ENCODE data around the gene ZBTB21. TPM values are rescaled to one million over a fixed set of nuclear protein-coding genes. Genes with fewer than 3 reads are reported as not detected.

The ZBTB21 gene
- total RNA-seq, 1 donor from 2014 or later: 25.3 TPM

DNA sequence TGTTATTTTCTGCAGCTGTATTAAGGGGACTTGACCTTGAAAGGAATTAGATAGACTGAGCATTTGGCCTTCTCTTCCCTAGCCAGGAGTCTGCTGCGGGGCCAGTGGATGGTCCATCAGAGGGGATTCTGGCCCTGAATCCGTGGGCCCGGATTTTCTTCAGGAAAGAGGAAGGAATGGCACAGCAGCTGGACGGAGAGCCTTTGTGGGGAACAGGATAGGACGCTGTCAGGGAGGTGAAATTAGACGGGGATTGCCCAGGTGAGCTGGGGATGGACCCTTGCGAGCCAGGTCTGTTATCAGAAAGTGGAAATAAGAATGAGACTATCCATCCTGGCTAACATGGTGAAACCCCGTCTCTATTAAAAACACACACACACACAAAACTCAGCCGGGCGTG lies 54.6 kb downstream of the ZBTB21 start:
- DNase-seq (ENCODE audit: low spot score): no peak
- Histone ChIP-seq H3K36me3 (no peaks in the 10 kb centered on the region), H3F3A (ENCODE audit: low read depth) (peaks cover 34% of the 10 kb centered on the region), H3K79me2 (ENCODE audit: low read depth) (peaks cover 11% of the 10 kb centered on the region), H2AFZ (replicated peaks) (no peak overlapping the region), H4K20me1 (ENCODE audit: low read depth) (peaks cover 20% of the 10 kb centered on the region), H3K9ac (no peak overlapping the region), H3K27ac (no peak overlapping the region), H3K4me1 (peaks cover 29% of the 10 kb centered on the region), H3K9me3 (ENCODE audit: low read depth) (no peaks in the 10 kb centered on the region), H3K4me2 (no peak overlapping the region), H3K4me3 (no peak overlapping the region), H3K27me3 (peaks cover 20% of the 10 kb centered on the region)
- H3K27ac Mint-ChIP-seq: no peak overlapping the region
- H3K36me3 Mint-ChIP-seq: peaks cover 6% of the 10 kb centered on the region
- peaks cover 26% of the 10 kb centered on the region for H3K27me3 Mint-ChIP-seq (ENCODE audit: insufficient read depth, low read depth)
- no peak overlapping the region for H3K4me3 Mint-ChIP-seq
- H3K9me3 Mint-ChIP-seq: no peaks in the 10 kb centered on the region
- H3K4me1 Mint-ChIP-seq: peaks cover 47% of the 10 kb centered on the region
- TF ChIP-seq, protein P1, sequence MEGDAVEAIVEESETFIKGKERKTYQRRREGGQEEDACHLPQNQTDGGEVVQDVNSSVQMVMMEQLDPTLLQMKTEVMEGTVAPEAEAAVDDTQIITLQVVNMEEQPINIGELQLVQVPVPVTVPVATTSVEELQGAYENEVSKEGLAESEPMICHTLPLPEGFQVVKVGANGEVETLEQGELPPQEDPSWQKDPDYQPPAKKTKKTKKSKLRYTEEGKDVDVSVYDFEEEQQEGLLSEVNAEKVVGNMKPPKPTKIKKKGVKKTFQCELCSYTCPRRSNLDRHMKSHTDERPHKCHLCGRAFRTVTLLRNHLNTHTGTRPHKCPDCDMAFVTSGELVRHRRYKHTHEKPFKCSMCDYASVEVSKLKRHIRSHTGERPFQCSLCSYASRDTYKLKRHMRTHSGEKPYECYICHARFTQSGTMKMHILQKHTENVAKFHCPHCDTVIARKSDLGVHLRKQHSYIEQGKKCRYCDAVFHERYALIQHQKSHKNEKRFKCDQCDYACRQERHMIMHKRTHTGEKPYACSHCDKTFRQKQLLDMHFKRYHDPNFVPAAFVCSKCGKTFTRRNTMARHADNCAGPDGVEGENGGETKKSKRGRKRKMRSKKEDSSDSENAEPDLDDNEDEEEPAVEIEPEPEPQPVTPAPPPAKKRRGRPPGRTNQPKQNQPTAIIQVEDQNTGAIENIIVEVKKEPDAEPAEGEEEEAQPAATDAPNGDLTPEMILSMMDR (IDR thresholded peaks at IDR 0.05): no peak
- TF ChIP-seq EZH2phosphoT487 (IDR thresholded peaks at IDR 0.05) (no peak), EZH2 (IDR thresholded peaks at IDR 0.05) (no peak)

DNA sequence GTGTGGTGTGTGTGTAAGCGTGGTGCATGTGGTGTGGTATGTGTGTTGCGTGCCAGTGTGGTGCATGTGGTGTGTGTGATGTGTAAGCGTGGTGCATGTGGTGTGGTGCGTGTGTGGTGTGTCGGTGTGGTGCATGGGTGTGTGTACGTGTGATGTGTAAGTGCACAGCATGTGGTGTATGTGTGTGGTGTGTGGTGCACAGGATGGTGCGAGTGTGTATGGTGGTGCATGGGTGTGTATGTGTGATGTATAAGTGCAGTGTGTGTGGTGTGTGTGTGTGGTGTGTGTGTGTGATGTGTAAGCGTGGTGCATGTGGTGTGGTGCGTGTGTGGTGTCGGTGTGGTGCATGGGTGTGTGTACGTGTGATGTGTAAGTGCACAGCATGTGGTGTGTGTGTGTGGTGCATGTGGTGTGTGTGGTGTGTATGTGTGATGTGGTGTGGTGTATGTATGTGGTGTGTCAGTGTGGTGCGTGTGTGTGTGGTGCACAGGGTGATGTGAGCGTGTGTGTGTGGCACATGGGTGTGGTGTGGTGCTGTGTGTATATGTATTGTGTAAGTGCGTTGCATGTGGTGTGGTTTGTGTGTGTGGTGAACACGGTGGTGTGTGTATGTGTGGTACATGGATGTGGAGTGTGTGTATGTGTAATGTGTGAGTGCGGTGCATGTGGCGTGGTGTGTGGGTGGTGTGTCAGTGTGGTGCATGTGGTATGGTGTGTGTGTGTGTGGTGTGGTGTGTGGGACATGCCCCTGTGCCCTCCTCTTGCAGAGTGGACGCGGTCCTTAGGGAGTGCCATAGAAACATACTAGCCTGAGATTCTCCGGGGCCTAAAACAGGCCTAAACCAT lies 55.3 kb downstream of the ZBTB21 start:
- H3K79me2 ChIP-seq (ENCODE audit: low read depth): peaks cover 17% of the 10 kb centered on the region
- H4K20me1 ChIP-seq (ENCODE audit: low read depth): peaks cover 20% of the 10 kb centered on the region
- Mint-ChIP-seq H3K4me1 (peaks cover 50% of the 10 kb centered on the region), H3K27me3 (ENCODE audit: insufficient read depth, low read depth) (peaks cover 25% of the 10 kb centered on the region), H3K36me3 (peaks cover 6% of the 10 kb centered on the region), H3K4me3 (peak overlapping the region; percentile 77), H3K27ac (peak overlapping the region; percentile 14), H3K9me3 (no peaks in the 10 kb centered on the region)
- no peak for DNase-seq (ENCODE audit: low spot score)
- peaks cover 39% of the 10 kb centered on the region for H3F3A ChIP-seq (ENCODE audit: low read depth)
- no peak overlapping the region for H3K4me2 ChIP-seq
- no peak overlapping the region for H3K4me3 ChIP-seq
- no peak for TF ChIP-seq EZH2phosphoT487 (IDR thresholded peaks at IDR 0.05)
- TF ChIP-seq, protein P1 (IDR thresholded peaks at IDR 0.05): no peak
- TF ChIP-seq EZH2 (IDR thresholded peaks at IDR 0.05): no peak
- H3K27me3 ChIP-seq: peaks cover 20% of the 10 kb centered on the region
- no peaks in the 10 kb centered on the region for H3K36me3 ChIP-seq
- no peaks in the 10 kb centered on the region for H3K9me3 ChIP-seq (ENCODE audit: low read depth)
- H3K9ac ChIP-seq: no peak overlapping the region
- H3K27ac ChIP-seq: no peak overlapping the region
- H3K4me1 ChIP-seq: peaks cover 32% of the 10 kb centered on the region
- no peak overlapping the region for H2AFZ ChIP-seq (replicated peaks)

- Histone ChIP-seq H3K4me3 (peak within 1 kb of the TSS; percentile 68), H3K27ac (no peak within 1 kb of the TSS), H2AFZ (replicated peaks) (peak within 1 kb of the TSS; percentile 95), H3K4me2 (peak within 1 kb of the TSS; percentile 79), H3K9ac (no peak within 1 kb of the TSS), H3K9me3 (ENCODE audit: low read depth) (no peaks in the 10 kb centered on the region), H3K36me3 (no peaks in the 10 kb centered on the region), H3K4me1 (peaks cover 32% of the 10 kb centered on the region), H3F3A (ENCODE audit: low read depth) (peaks cover 39% of the 10 kb centered on the region), H3K27me3 (peaks cover 20% of the 10 kb centered on the region), H4K20me1 (ENCODE audit: low read depth) (peaks cover 20% of the 10 kb centered on the region), H3K79me2 (ENCODE audit: low read depth) (peaks cover 26% of the 10 kb centered on the region)
- Mint-ChIP-seq H3K4me1 (peaks cover 50% of the 10 kb centered on the region), H3K4me3 (peak within 1 kb of the TSS; percentile 84), H3K27me3 (ENCODE audit: insufficient read depth, low read depth) (peaks cover 22% of the 10 kb centered on the region), H3K36me3 (peaks cover 6% of the 10 kb centered on the region), H3K27ac (peak within 1 kb of the TSS; percentile 14), H3K9me3 (no peaks in the 10 kb centered on the region)
- DNase-seq (ENCODE audit: low spot score): peak; percentile 83
- TF ChIP-seq EZH2phosphoT487 (IDR thresholded peaks at IDR 0.05): no peak
- TF ChIP-seq EZH2 (IDR thresholded peaks at IDR 0.05): no peak
- TF ChIP-seq, protein P1 (IDR thresholded peaks at IDR 0.05): peak; percentile 9
Observed at GRCh38 chr21:41953831-41954653, 56.1 kb downstream of the ZBTB21 start, which contains the start of gene C2CD2. Gene C2CD2 (minus strand): TSS chr21:41954018. CDS start chr21:41953648, 370 bp downstream.

Measured in neural progenitor cell (in vitro differentiated cells).